BJ (cell line): ENCODE data around the gene SHISA7. TPM values are rescaled to one million over a fixed set of nuclear protein-coding genes. Genes with fewer than 3 reads are reported as not detected.

ENCODE experiments used
- CTCF ChIA-PET: fragments of 350-600 bp; formaldehyde crosslinking; extraction: SDS; loops from one replicate; lab custom pipeline; 2021; ENCODE audit warnings: antibody characterized with exemption, inconsistent platforms; lab: Yijun Ruan, JAX
- POLR2A ChIA-PET: fragments of 300-600 bp; sonication (Branson Sonifier 250); formaldehyde crosslinking; extraction: SDS; loops from one replicate; lab custom pipeline; 2021; ENCODE audit warnings: antibody characterized with exemption; lab: Charles Lee
- DNase-seq: peaks from one replicate; pipeline ENCODE4 v3.0.0-alpha.2; 2011; ENCODE audit warnings: low read depth
- H3K27me3 ChIP-seq: 2 replicates; pipeline ENCODE4 v1.6.0; 2011; ENCODE audit warnings: low read length; ENCODE audit not compliant: control insufficient read depth, insufficient read depth
- H3K36me3 ChIP-seq: 2 replicates; pipeline ENCODE4 v1.5.1; 2011; ENCODE audit warnings: low read length; ENCODE audit not compliant: control insufficient read depth, insufficient read depth
- H3K4me3 ChIP-seq: 2 replicates; pipeline ENCODE4 v1.5.1; 2011; ENCODE audit warnings: low read depth, mild to moderate bottlenecking, control low read depth, low read length
- CTCF ChIP-seq: IDR thresholded peaks from 2 replicates; pipeline ENCODE4 v1.5.1; 2011; ENCODE audit warnings: low read depth, mild to moderate bottlenecking, control low read depth, inconsistent platforms, low read length, moderate library complexity; ENCODE audit not compliant: insufficient read depth
- polyA plus RNA-seq: library from polyadenylated mRNA; depleted of rRNA; stranded (reverse); fragments of >200 nt; gene quantifications from 2 replicates; pipeline ENCODE4 v1.2.3, GENCODE V29; 2011

The SHISA7 gene
- polyA plus RNA-seq, 1 experiment, result not detected

- ChIA-PET CTCF (interaction anchor here (0.6 to 2.1 kb wide), 6 partner anchors 10 to 284 kb away, joined by 3 to 10 read pairs (median 4); partner anchors contain the start of gene ISOC2), POLR2A (no interaction called here)
Measured at GRCh38 chr19:55443824-55444480, 852 bp upstream of the SHISA7 start.

GRCh38 chr19:55442372-55442961 is 633 bp downstream of the SHISA7 start:
- Histone ChIP-seq H3K36me3 (no peaks in the 10 kb centered on the region), H3K27me3 (peaks cover 35% of the 10 kb centered on the region), H3K4me3 (no peak overlapping the region)
- ChIA-PET POLR2A (no interaction called here), CTCF (no interaction called here)
- TF ChIP-seq CTCF, result no peak
- DNase-seq, result no peak

More at GRCh38 chr19:55443824-55444480, 852 bp upstream of the SHISA7 start:
- no peak for DNase-seq
- Histone ChIP-seq H3K36me3 (no peaks in the 10 kb centered on the region), H3K27me3 (peaks cover 34% of the 10 kb centered on the region), H3K4me3 (no peak overlapping the region)
- no peak for TF ChIP-seq CTCF

GRCh38 chr19:55441692-55442321 is 1.3 kb downstream of the SHISA7 start:
- no peak for DNase-seq

GRCh38 chr19:55441319-55441691 is 1.8 kb downstream of the SHISA7 start:
- no peak for TF ChIP-seq CTCF
- Histone ChIP-seq H3K4me3 (no peak overlapping the region), H3K36me3 (no peaks in the 10 kb centered on the region), H3K27me3 (peaks cover 35% of the 10 kb centered on the region)
- ChIA-PET CTCF (no interaction called here), POLR2A (no interaction called here)
- no peak for DNase-seq

More at GRCh38 chr19:55441692-55442321, 1.3 kb downstream of the SHISA7 start:
- Histone ChIP-seq H3K36me3 (no peaks in the 10 kb centered on the region), H3K4me3 (no peak overlapping the region), H3K27me3 (peaks cover 35% of the 10 kb centered on the region)
- no peak for TF ChIP-seq CTCF
- ChIA-PET CTCF (no interaction called here), POLR2A (no interaction called here)

GRCh38 chr19:55440411-55441105 is 2.5 kb downstream of the SHISA7 start:
- CTCF ChIA-PET, result no interaction called here
- peaks cover 35% of the 10 kb centered on the region for H3K27me3 ChIP-seq
- TF ChIP-seq CTCF, result no peak
- DNase-seq, result no peak
- no peaks in the 10 kb centered on the region for H3K36me3 ChIP-seq
- H3K4me3 ChIP-seq, result no peak overlapping the region
- POLR2A ChIA-PET, result no interaction called here
